ENCODE data around the gene SLC9A5. TPM values are rescaled to one million over a fixed set of nuclear protein-coding genes. Genes with fewer than 3 reads are reported as not detected.

SLC9A5 gene
- total RNA-seq, 1 experiment from 2014 or later: 5.6 TPM

GRCh38 chr16:67259705-67260104 is 10.9 kb downstream of the SLC9A5 start:
- no TSS peak for BruUV-seq (replicated peaks)
- H3K27ac ChIP-seq (ENCODE audit: low read depth, low read length): no peak overlapping the region
- no peaks in the 10 kb centered on the region for H3K4me1 ChIP-seq (ENCODE audit: control insufficient read depth in 1 of 2, insufficient read depth in 2 of 2, low read length in 2 of 2)
- no peak for ATAC-seq
- no peak overlapping the region for H3K4me2 ChIP-seq (ENCODE audit: low read length)
- ChIA-PET POLR2A (interaction anchor here (1.2 kb wide), 1 partner anchor 80 kb away, joined by 3 read pairs; no protein-coding TSS in a partner anchor), CTCF (interaction anchor here (1.5 to 2.0 kb wide), 7 partner anchors 11 to 188 kb away, joined by 5 to 22 read pairs (median 15); partner anchors contain the start of genes FHOD1, PLEKHG4 and SLC9A5), RAD21 (ENCODE audit: low non-redundant PET in 1 of 2, low total read pairs in 2 of 2, uncharacterized antibody in 2 of 2, unreplicated experiment in 2 of 2) (interaction anchor here in 1 of 2 experiments (1.4 kb wide), 1 partner anchor 140 kb away, joined by 5 read pairs; no protein-coding TSS in a partner anchor)
- H3K36me3 ChIP-seq (ENCODE audit: control insufficient read depth in 1 of 2, insufficient read depth in 2 of 2, low read length in 2 of 2): no peaks in the 10 kb centered on the region; a peak in 1 of 4 replicates
- intact Hi-C loops (cut with micrococcal nuclease): loop anchor here (1.0 to 5.0 kb wide), 3 partner anchors 79 to 188 kb away; no protein-coding TSS in a partner anchor
- H3K9me3 ChIP-seq (ENCODE audit: control insufficient read depth in 1 of 2, insufficient read depth in 1 of 2, low read depth in 1 of 2, low read length in 2 of 2): no peaks in the 10 kb centered on the region
- no peaks in the 10 kb centered on the region for H3K9me2 ChIP-seq (ENCODE audit: insufficient read depth)
- H3K9ac ChIP-seq (ENCODE audit: low read length): no peak overlapping the region
- no peak for DNase-seq (ENCODE audit: low read depth, low spot score)
- no peak overlapping the region for H2AFZ ChIP-seq (ENCODE audit: low read depth, low read length, poor library complexity, severe bottlenecking)
- no peak overlapping the region for H3K4me3 ChIP-seq (replicated peaks in 1 of 2; ENCODE audit: low read depth in 1 of 2, low read length in 2 of 2)
- no peaks in the 10 kb centered on the region for H3K79me2 ChIP-seq (ENCODE audit: insufficient read depth, low read length)
- TF ChIP-seq REST (IDR thresholded peaks at IDR 0.05; ENCODE audit: low read depth) (no peak), FOSL1 (IDR thresholded peaks at IDR 0.05; ENCODE audit: low read depth) (no peak), POLR2A (IDR thresholded peaks at IDR 0.05; ENCODE audit: borderline replicate concordance, extremely low read depth, insufficient read depth, insufficient read length) (no peak), CTCF (IDR thresholded peaks at IDR 0.05 in 2 of 3, conservative IDR thresholded peaks at IDR 0.05 in 1 of 3; ENCODE audit: borderline replicate concordance in 1 of 3, insufficient read depth in 1 of 3, low read depth in 2 of 3, low read length in 2 of 3) (no peak), SIN3A (IDR thresholded peaks at IDR 0.05; ENCODE audit: low read depth) (no peak), SRF (IDR thresholded peaks at IDR 0.05; ENCODE audit: low read depth) (no peak), YY1 (IDR thresholded peaks at IDR 0.05; ENCODE audit: extremely low read depth, insufficient replicate concordance, low read depth, low read length) (no peak), POLR2AphosphoS5 (IDR thresholded peaks at IDR 0.05; ENCODE audit: low read depth, low read length) (no peak), ELF1 (IDR thresholded peaks at IDR 0.05; ENCODE audit: borderline replicate concordance, low read depth) (no peak), CEBPB (IDR thresholded peaks at IDR 0.05; ENCODE audit: low read depth) (no peak), RAD21 (IDR thresholded peaks at IDR 0.05; ENCODE audit: low read depth) (no peak), JUND (IDR thresholded peaks at IDR 0.05) (no peak), EGR1 (IDR thresholded peaks at IDR 0.05; ENCODE audit: low read depth) (no peak), EZH2 (IDR thresholded peaks at IDR 0.05) (no peak), ZNF274 (IDR thresholded peaks at IDR 0.05; ENCODE audit: low read depth, low read length) (no peak), CBX3 (IDR thresholded peaks at IDR 0.05; ENCODE audit: low read depth) (no peak), SP1 (IDR thresholded peaks at IDR 0.05; ENCODE audit: low read depth) (no peak), TCF7L2 (IDR thresholded peaks at IDR 0.05; ENCODE audit: borderline replicate concordance, extremely low read depth, insufficient read depth, insufficient read length) (no peak)
- TF ChIP-seq, protein P1, sequence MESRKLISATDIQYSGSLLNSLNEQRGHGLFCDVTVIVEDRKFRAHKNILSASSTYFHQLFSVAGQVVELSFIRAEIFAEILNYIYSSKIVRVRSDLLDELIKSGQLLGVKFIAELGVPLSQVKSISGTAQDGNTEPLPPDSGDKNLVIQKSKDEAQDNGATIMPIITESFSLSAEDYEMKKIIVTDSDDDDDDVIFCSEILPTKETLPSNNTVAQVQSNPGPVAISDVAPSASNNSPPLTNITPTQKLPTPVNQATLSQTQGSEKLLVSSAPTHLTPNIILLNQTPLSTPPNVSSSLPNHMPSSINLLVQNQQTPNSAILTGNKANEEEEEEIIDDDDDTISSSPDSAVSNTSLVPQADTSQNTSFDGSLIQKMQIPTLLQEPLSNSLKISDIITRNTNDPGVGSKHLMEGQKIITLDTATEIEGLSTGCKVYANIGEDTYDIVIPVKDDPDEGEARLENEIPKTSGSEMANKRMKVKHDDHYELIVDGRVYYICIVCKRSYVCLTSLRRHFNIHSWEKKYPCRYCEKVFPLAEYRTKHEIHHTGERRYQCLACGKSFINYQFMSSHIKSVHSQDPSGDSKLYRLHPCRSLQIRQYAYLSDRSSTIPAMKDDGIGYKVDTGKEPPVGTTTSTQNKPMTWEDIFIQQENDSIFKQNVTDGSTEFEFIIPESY (IDR thresholded peaks at IDR 0.05; ENCODE audit: extremely low read depth, insufficient replicate concordance, low read length): no peak
- TF ChIP-seq, protein P2, sequence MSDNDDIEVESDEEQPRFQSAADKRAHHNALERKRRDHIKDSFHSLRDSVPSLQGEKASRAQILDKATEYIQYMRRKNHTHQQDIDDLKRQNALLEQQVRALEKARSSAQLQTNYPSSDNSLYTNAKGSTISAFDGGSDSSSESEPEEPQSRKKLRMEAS (IDR thresholded peaks at IDR 0.05): no peak
- no peaks in the 10 kb centered on the region for H4K20me1 ChIP-seq (ENCODE audit: insufficient read depth)
- no peaks in the 10 kb centered on the region for H3K27me3 ChIP-seq (ENCODE audit: insufficient read depth, low read length)

Measured in HCT116 (cell line).